NCI-H2029 (cell line): ENCODE data around the gene PHACTR3.
"Not testable (repeated sequence)": the region's sequence is repeated elsewhere in the genome, so short reads cannot be mapped to it uniquely, and the experiment has no call there.

Source experiments
- DNase-seq: peaks from one replicate; lab custom pipeline; 2025; lab: John Stamatoyannopoulos, UW

PHACTR3 gene

DNA sequence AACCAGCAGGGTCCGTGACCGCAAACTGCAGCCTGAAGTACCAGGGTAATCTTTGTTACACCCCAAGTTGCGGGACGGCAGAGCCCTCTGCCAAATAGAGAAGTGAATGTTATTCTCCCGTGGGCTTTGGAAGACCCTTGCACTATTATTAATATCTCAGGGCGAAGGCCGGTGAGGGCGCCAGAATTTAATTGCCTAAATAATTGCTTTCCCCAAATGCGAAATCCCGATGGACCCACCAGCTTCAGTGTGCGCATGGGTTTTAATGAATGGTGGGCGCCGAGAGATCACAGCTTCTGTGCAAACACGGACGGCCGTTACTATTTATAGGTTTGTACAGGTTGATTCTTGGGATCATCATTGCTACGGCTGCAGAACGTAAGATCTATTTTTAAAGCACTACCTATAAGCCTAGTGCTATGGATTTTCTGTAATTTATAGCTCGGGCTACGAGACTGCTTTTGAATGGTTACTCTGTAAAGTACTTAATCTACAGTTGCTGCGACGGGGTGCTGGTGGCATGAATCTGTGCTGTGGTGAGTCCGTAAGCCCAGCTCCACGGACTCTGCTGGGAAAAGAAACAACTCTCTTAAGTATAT lies 15.2 kb upstream of the PHACTR3 start:
- no peak for DNase-seq

GRCh38 chr20:59591061-59591460 lies 13.3 kb upstream of the PHACTR3 start:
- DNase-seq, result no peak

DNA sequence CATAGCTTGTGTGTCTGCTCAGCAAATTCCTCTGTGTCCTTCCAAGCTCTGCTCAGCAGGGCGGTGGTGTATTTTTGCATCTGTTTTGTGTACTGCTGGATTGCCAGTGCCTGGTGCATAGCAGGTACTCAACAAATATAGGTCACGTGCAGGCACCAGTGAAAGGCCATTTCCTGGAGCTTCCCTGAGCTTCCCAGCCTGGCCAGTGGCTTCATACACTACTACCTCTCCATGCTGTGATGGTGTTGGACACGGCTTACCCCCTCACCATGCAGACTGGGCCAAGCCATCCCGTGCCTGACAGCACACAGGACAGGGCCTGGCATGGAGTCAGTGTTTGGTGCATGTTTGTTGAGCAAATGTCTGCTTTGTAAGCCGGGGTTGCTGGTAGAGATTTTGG lies 7.7 kb upstream of the PHACTR3 start:
- DNase-seq, result no peak

GRCh38 chr20:59597240-59597639 lies 7.1 kb upstream of the PHACTR3 start:
- no peak for DNase-seq

DNA sequence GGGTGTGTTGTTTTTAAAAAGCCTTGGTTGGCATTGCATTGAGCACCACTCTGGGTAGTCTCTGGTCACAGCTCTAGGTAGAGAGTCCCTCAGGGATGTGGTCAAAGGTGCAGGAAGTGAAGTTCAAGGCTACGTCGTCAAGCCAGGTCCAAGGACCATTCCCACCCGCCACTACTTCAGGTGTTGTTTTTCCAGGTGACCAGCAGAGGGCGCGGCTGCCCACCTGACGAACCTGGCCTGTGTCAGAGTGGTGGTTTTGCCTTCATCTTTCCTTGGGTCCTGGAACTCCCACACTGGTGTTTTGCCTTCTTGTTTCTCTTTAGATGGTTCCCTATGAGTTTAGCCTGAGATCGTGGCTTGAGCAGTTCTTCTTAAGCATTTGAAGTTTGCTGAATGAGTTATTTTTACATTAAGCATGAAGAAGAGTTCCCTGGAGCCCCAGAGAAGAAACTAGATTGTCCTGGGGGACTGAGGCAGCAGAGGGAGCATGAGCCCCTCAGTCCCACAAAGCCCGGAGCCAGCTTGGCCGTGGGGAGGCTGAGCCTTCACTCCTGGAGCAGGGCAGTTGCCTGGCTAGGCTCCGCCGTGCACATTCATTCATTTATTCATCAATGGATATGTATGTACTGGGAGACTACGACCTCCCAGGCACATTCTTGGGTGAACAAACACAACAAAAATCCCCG lies 5.6 kb upstream of the PHACTR3 start:
- DNase-seq, result no peak

DNA sequence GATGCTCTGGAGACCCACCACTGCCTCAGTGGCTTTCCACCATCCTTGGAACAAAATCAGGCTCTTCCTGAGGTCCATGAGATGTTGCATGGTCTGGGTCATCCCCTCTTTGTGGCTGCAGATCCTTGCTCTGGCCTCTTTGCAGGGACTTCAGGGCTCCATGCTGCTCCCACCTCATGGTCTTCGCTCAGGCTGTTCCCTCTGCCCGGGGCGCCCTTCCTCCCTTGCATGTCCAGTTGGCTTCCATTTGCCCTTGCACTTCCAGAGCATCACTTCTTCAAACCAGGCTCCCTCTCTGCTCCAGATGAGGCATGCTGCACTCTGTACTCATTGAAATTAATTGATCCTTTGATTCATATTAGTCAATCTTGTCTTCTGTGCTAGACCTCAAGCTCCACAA lies 4.4 kb upstream of the PHACTR3 start:
- DNase-seq, result no peak

DNA sequence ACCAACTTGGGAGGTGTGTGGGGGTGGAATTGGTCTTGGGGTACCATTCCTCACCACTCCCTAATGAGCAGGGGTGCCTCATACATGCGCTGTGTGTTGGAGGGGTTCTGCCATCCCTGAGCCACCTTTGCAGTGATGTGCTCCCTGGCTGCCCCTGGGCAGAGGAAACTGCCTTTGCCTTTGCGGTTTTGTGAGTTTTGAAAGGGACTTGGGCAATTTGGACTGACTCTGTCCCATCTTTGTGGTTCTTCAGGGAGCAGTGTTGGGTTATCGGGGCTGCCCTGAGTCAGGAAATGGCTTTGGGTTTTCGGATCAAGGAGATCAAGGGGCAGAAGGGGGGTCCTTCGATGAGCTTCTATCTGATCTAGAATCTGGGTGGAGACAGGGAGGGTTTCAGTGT lies 3.9 kb upstream of the PHACTR3 start:
- DNase-seq, result no peak

DNA sequence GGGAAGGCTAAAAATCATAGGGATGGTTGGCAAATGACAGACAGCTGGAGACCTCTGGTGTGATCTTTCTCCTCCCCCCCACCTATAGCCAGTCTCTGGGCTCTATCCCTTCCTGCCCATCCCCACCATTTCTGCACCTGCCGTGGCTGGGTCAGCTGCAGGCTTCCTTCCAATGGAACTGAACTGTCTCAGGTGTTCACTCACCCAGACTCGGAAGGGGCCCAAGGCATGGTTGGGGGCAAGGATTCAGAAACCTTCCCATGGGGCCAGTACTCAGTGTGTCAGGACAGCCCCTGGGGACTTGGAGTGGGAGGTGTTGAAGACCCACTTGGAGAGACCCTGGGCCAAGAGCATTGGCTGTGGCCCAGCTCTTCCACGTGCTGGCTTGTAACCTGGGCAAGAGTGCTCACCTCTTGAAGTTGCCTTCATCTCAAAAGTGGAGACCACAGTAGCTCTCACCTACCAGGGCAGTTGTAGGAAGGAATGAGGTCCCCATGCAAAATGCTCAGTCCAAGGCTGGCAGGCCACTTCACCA lies 1.7 kb upstream of the PHACTR3 start:
- DNase-seq, result no peak

DNA sequence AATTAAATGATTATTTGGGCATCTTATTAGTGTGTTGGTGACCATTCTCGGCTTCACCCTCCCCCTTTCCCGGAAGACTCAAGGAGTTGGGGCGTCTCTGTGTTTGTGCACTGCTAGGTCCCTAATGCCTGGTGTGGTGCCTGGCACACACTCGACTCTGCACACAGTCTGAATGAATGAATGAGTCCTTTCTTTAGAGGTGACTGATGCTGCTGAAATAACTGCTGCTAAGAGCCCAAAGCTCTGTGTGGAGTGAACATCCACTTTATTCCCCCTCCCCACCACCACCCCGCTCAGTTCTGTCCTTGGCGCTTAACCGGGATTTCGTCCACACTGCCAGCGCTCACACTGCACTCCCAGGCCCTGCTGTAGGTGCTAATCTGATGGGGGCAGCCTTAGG lies 1.2 kb upstream of the PHACTR3 start:
- no peak for DNase-seq

- no peak for DNase-seq
Measured at GRCh38 chr20:59604741-59605600, 631 bp downstream of the PHACTR3 start.

DNA sequence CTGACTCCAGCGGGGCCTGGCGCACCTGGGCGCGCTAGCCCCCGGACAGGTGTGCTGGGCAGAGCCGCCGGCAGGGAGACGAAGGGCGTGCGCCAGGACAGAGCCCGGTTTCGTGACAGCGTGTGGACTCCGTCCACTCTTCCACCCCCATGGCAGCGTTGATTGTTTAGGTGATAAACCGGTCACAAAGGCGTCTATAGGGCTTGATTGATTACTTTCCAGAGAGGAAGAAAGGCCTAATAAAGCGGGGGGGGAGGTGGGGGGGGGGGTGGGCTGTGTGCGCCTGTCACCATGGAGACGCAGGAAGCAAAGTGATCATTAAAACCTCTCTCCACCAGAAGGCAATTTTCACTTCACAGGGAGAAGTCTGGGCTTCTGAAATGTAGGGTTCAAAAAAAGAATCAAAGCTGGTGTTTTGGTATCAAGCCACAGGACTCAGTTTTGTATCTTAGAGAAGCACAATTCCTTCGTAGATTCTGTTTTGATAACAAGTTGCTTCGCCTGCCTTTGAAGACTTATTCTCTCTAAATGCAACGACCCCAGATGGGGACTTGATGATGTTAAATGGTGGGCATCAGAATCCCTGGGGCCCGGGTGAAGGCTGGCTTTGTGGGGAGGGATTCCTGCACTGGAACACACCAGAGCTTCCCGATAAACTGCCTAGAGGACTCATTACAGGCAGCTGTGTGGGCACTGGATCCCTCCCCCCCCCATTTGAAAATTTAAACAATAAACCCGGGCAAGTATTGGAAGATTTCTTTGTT lies 1.4 kb downstream of the PHACTR3 start:
- no peak for DNase-seq

GRCh38 chr20:59606566-59606965 lies 2.2 kb downstream of the PHACTR3 start:
- DNase-seq, result no peak

GRCh38 chr20:59608396-59608795 lies 4.1 kb downstream of the PHACTR3 start:
- no peak for DNase-seq

- DNase-seq, result no peak
Measured at GRCh38 chr20:59608871-59609270, 4.5 kb downstream of the PHACTR3 start.

DNA sequence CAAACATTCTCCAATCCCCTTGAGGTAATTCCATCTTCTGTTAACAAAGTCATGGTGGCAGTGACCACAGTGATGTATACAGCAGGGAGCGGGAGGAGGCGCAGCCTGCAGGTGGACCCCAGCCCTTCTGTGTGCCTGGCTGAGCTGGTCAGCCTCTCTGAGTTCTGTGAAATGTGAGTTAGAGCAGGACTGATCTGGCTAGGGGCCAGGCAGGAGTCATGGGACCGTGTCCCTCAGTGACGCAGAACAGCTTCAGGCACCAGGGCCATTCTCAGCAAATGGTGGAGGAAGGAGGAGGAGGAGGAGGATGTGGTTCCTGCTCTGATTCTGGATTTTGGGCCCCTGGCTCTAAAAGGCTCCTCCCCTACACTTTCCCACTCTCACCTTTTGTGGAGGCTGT lies 6.9 kb downstream of the PHACTR3 start:
- DNase-seq, result no peak

DNA sequence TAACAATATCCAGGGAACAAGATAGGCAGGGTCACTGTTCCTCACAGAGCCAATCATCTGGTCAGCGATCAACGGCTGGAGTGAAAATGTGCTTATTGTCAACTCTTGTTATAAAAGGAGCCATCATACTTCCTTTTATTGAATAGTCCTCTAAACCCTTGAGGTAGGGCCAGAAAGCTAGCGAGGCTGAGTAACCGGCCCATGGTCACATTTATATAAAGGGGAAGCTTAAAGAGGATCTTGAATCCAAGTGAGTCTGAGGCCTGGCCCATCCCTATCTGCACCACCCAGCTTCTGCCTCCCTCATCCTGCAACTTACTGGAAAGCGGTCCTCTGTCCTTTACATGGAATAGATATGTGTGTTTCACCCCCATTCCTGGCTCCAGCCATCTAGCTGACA lies 9.5 kb downstream of the PHACTR3 start:
- no peak for DNase-seq

DNA sequence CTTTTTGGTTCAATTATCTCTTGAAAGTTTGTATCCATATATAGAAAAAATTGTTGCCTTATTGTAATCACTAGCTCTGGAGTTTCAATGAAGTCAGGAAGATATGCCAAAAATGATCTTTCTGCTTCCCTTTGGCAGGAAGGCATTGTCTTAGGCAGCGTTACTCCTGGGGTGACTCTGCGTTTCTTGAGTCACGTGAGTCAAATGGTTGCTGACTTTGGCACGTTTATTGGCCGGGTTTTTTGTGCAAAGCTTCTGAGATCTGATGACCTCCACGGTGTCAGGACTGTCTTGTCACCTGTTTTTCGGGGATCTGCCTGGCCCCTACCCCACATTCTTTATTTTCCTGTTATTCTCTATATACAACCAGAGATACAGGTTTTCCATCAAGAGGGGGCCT lies 10.4 kb downstream of the PHACTR3 start:
- DNase-seq, result no peak

DNA sequence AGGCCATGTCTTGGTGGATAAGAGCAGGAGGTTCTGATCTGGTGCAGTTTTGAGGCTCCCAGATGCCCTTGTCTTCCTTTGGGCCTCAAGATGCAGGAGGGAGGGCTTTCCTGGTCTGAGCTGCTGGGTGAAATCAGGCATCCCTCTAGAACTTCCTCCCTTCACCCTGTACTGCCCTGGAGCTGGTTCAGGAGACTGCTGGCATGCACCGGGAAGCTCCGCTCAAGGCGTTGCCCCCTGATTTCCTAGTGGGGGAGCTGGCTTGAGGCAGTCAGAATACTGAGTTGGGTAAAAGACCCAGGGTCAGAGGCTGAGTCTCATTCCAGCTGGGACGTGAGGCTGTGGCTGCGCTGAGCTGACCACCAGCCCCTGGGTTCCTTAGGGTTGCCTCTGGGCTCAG lies 12.0 kb downstream of the PHACTR3 start:
- no peak for DNase-seq

GRCh38 chr20:59617221-59617620 lies 12.9 kb downstream of the PHACTR3 start:
- no peak for DNase-seq

- DNase-seq, result no peak
Measured at GRCh38 chr20:59618131-59618530, 13.8 kb downstream of the PHACTR3 start.

DNA sequence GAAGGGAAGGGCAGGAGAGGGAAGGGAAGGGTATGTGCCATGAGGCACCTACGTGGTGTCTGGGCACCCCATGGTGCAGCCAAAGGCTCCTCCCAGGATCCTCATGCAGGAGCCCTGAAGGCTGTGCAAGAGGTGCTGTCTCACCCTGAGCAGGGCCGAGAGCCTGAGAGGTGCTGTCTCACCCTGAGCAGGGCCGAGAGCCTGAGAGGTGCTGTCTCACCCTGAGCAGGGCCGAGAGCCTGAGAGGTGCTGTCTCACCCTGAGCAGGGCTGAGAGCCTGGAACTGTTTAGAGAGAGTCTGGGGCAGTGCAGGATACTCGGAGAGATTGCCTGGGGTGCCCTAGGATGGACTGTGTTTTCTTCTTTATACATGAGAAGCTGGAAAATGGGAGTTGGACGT lies 14.2 kb downstream of the PHACTR3 start:
- not testable (repeated sequence) for DNase-seq

GRCh38 chr20:59620860-59621505 lies 16.6 kb downstream of the PHACTR3 start:
- no peak for DNase-seq
